Ecto neural progenitor cell (in vitro differentiated cells): ENCODE data around the gene VAPA.

Source experiments
- DNase-seq: peaks from one replicate; pipeline ENCODE4 v3.0.0-alpha.2; 2018; ENCODE audit warnings: low spot score

VAPA gene

GRCh38 chr18:9941103-9941502, 27.3 kb downstream of the VAPA start:
- DNase-seq, result no peak

GRCh38 chr18:9941660-9942059, 27.8 kb downstream of the VAPA start:
- DNase-seq, result no peak

GRCh38 chr18:9943311-9943710, 29.5 kb downstream of the VAPA start:
- no peak for DNase-seq

- no peak for DNase-seq
Measured at GRCh38 chr18:9944805-9945204, 31.0 kb downstream of the VAPA start.

GRCh38 chr18:9946831-9947230, 33.0 kb downstream of the VAPA start:
- no peak for DNase-seq

- no peak for DNase-seq
Measured at GRCh38 chr18:9947248-9947647, 33.4 kb downstream of the VAPA start.

GRCh38 chr18:9949315-9949714, 35.5 kb downstream of the VAPA start:
- no peak for DNase-seq

- no peak for DNase-seq
Measured at GRCh38 chr18:9949861-9950260, 36.0 kb downstream of the VAPA start.

GRCh38 chr18:9950289-9951016, 36.6 kb downstream of the VAPA start:
- no peak for DNase-seq

- no peak for DNase-seq
Measured at GRCh38 chr18:9951022-9951859, 37.4 kb downstream of the VAPA start.

GRCh38 chr18:9952633-9953416, 39.0 kb downstream of the VAPA start:
- no peak for DNase-seq

- no peak for DNase-seq
Measured at GRCh38 chr18:9958861-9959399, 45.1 kb downstream of the VAPA start.

GRCh38 chr18:9959564-9959963, 45.7 kb downstream of the VAPA start:
- no peak for DNase-seq

- no peak for DNase-seq
Measured at GRCh38 chr18:9960258-9960904, 46.6 kb downstream of the VAPA start.

GRCh38 chr18:9961041-9961440, 47.2 kb downstream of the VAPA start:
- no peak for DNase-seq

GRCh38 chr18:9965711-9966624, 52.2 kb downstream of the VAPA start:
- DNase-seq, result no peak

GRCh38 chr18:9968081-9968848, 54.4 kb downstream of the VAPA start:
- no peak for DNase-seq

- no peak for DNase-seq
Measured at GRCh38 chr18:9969247-9969646, 55.4 kb downstream of the VAPA start.

GRCh38 chr18:9971313-9971920, 57.6 kb downstream of the VAPA start:
- peak; percentile 81 for DNase-seq

GRCh38 chr18:9973470-9973869, 59.7 kb downstream of the VAPA start:
- DNase-seq, result no peak
